Liver (tissue), 9 donors: ENCODE results near the gene ZDHHC11. TPM values are rescaled to one million over a fixed set of nuclear protein-coding genes. Genes with fewer than 3 reads are reported as not detected.

Experiments
- DNase-seq: peaks from one replicate; pipeline ENCODE4 v3.0.0-alpha.2; 2017; ENCODE audit warnings: low spot score
- H3K27ac ChIP-seq, 2 donors: one replicate each; pipeline ENCODE4 v1.7.0; 2013; ENCODE audit warnings: inconsistent platforms in 2 of 2, low read length in 2 of 2, control low read depth in 1 of 2, low read depth in 1 of 2, mild to moderate bottlenecking in 1 of 2
- H3K27me3 ChIP-seq, 4 donors: one replicate each; pipeline versions ENCODE4 v1.6.1 to v1.7.0; 2013; ENCODE audit warnings: low read length in 3 of 4, inconsistent platforms in 1 of 4, mild to moderate bottlenecking in 1 of 4, moderate library complexity in 1 of 4; ENCODE audit not compliant: control insufficient read depth in 4 of 4, insufficient read depth in 4 of 4
- H3K36me3 ChIP-seq, 4 donors: one replicate each; pipeline versions ENCODE4 v1.6.1 to v1.7.0; 2013; ENCODE audit warnings: low read length in 3 of 4, mild to moderate bottlenecking in 3 of 4, low read depth in 1 of 4, moderate library complexity in 1 of 4; ENCODE audit not compliant: control insufficient read depth in 4 of 4, insufficient read depth in 3 of 4
- H3K4me1 ChIP-seq, 4 donors: one replicate each; pipeline versions ENCODE4 v1.6.1 to v1.7.0; 2013; ENCODE audit warnings: low read length in 3 of 4, mild to moderate bottlenecking in 3 of 4, moderate library complexity in 1 of 4; ENCODE audit not compliant: control insufficient read depth in 4 of 4, insufficient read depth in 4 of 4
- H3K4me3 ChIP-seq, 3 donors: one replicate each; pipeline versions ENCODE4 v1.6.1 to v1.7.0; 2013; ENCODE audit warnings: low read length in 3 of 3, control low read depth in 1 of 3, low read depth in 1 of 3, mild to moderate bottlenecking in 1 of 3
- H3K9ac ChIP-seq, 2 donors: one replicate each; pipeline ENCODE4 v1.7.0; 2013; ENCODE audit warnings: low read length in 2 of 2, mild to moderate bottlenecking in 2 of 2, moderate library complexity in 2 of 2, control low read depth in 1 of 2, low read depth in 1 of 2
- H3K9me3 ChIP-seq, 4 donors: one replicate each; pipeline versions ENCODE4 v1.6.1 to v1.7.0; 2013; ENCODE audit warnings: low read length in 3 of 4; ENCODE audit not compliant: control insufficient read depth in 4 of 4
- EGR1 ChIP-seq, 2 donors: IDR thresholded peaks; 2 replicates each; pipeline ENCODE4 v1.6.1; 2016 to 2018; ENCODE audit warnings: antibody characterized with exemption in 2 of 2, low read depth in 2 of 2
- FOXA1 ChIP-seq: IDR thresholded peaks from 2 replicates; pipeline ENCODE4 v1.6.1; 2016; ENCODE audit warnings: antibody characterized with exemption
- FOXA2 ChIP-seq: IDR thresholded peaks from 2 replicates; pipeline ENCODE4 v1.6.1; 2016; ENCODE audit warnings: antibody characterized with exemption
- HNF4A ChIP-seq, 2 donors: conservative IDR thresholded peaks; 2 replicates each; pipeline ENCODE4 v1.6.1; 2016; ENCODE audit warnings: antibody characterized with exemption in 2 of 2, mild to moderate bottlenecking in 2 of 2
- HNF4G ChIP-seq: IDR thresholded peaks from 2 replicates; pipeline ENCODE4 v1.6.1; 2016; ENCODE audit warnings: antibody characterized with exemption
- JUND ChIP-seq, 2 donors: IDR thresholded peaks; 2 replicates each; pipeline ENCODE4 v1.6.1; 2016; ENCODE audit warnings: antibody characterized with exemption in 2 of 2
- RAD21 ChIP-seq, 2 donors: IDR thresholded peaks; 2 replicates each; pipeline ENCODE4 v1.6.1; 2016; ENCODE audit warnings: antibody characterized with exemption in 2 of 2, mild to moderate bottlenecking in 2 of 2
- RXRA ChIP-seq, 2 donors: IDR thresholded peaks; 2 replicates each; pipeline ENCODE4 v1.6.1; 2017 to 2018; ENCODE audit warnings: antibody characterized with exemption in 2 of 2, mild to moderate bottlenecking in 1 of 2
- SP1 ChIP-seq: IDR thresholded peaks from 2 replicates; pipeline ENCODE4 v1.6.1; 2018; ENCODE audit warnings: antibody characterized with exemption, mild to moderate bottlenecking
- TAF1 ChIP-seq: conservative IDR thresholded peaks from 2 replicates; pipeline ENCODE4 v1.6.1; 2016; ENCODE audit warnings: antibody characterized with exemption, mild to moderate bottlenecking
- YY1 ChIP-seq: IDR thresholded peaks from 2 replicates; pipeline ENCODE4 v1.6.1; 2016; ENCODE audit warnings: antibody characterized with exemption, mild to moderate bottlenecking
- WGBS: extraction: QIAGEN DNeasy Blood & Tissue Kit; methylation state at CpG from one replicate; pipeline ENCODE4 v1.1.7; 2013; 5-methylcytosine and 5-hydroxymethylcytosine counted together
- polyA plus RNA-seq, 2 donors: library from polyadenylated mRNA; stranded (reverse) in 1 of 2; unstranded in 1 of 2; fragments of 200-250 nt in 1 of 2; fragments of >200 nt in 1 of 2; fragmentation: Nextera tagmentation in 1 of 2; extraction: Ambion mirVana in 1 of 2; gene quantifications; one replicate each; pipeline versions ENCODE4 v1.2.1 to v1.2.3, GENCODE V29; 2013 to 2015
- total RNA-seq, 2 donors: library from RNA; depleted of rRNA; stranded (reverse); fragments of >200 nt; gene quantifications; one replicate each; pipeline ENCODE4 v1.2.3, GENCODE V29; 2014
- TF ChIP-seq, protein P1 (sequence below): fragments of 150-350 bp; IDR thresholded peaks from 2 replicates; pipeline ENCODE4 v1.5.1; 2017; ENCODE audit warnings: improper control_type of control experiment, low read depth, low read length; ENCODE audit not compliant: missing input control
- TF ChIP-seq, protein P2 (sequence below): IDR thresholded peaks from 2 replicates; pipeline ENCODE4 v1.6.1; 2016; ENCODE audit warnings: antibody characterized with exemption
- TF ChIP-seq, protein P3 (sequence below): IDR thresholded peaks from 2 replicates; pipeline ENCODE4 v1.6.1; 2016; ENCODE audit warnings: antibody characterized with exemption
- donor health status: healthy.
- donor health status: healthy.
- donor health status: healthy.
- donor health status: healthy.
- donor health status: healthy.

ZDHHC11 gene
- total and polyA plus RNA-seq, 4 donors: 0.93 to 3.2 (median 1.3) TPM

DNA sequence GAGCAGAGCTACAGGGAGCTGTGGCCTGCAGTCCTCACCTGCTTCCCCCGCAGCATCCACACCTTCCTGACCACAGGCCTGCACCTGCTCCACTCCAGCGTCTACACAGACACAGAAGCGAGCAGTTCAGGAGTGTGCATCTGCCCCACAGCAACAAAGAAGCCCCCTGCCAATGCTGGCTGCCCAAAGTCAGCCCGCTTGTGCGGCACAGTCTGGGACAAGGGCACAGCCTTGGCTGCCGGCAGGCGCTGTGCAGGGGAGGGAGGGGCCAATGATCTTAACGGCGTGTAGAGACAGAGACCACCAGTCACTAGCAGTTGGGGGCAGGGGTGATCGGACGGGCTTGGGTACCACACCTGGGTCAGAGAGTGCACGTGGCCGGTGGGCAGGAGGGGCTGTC, 35.2 kb upstream of the ZDHHC11 start:
- Histone ChIP-seq H3K36me3 (peaks cover 19 to 93% (median 61%) of the 10 kb centered on the region in 4 donors), H3K27me3 (no peaks in the 10 kb centered on the region), H3K4me3 (no peak overlapping the region), H3K27ac (no peak overlapping the region), H3K9ac (no peak overlapping the region), H3K9me3 (no peaks in the 10 kb centered on the region), H3K4me1 (peaks cover 0 to under 1% (median 0%) of the 10 kb centered on the region in 4 donors)
- TF ChIP-seq HNF4G (no peak), TAF1 (no peak), HNF4A (conservative IDR thresholded peaks at IDR 0.05) (no peak), EGR1 (IDR thresholded peaks at IDR 0.05; ENCODE audit: low read depth in 2 of 2) (no peak), SP1 (no peak), RAD21 (IDR thresholded peaks at IDR 0.05) (no peak), JUND (IDR thresholded peaks at IDR 0.05) (no peak), FOXA2 (no peak), RXRA (IDR thresholded peaks at IDR 0.05) (no peak), YY1 (no peak), FOXA1 (no peak)
- TF ChIP-seq, protein P1, sequence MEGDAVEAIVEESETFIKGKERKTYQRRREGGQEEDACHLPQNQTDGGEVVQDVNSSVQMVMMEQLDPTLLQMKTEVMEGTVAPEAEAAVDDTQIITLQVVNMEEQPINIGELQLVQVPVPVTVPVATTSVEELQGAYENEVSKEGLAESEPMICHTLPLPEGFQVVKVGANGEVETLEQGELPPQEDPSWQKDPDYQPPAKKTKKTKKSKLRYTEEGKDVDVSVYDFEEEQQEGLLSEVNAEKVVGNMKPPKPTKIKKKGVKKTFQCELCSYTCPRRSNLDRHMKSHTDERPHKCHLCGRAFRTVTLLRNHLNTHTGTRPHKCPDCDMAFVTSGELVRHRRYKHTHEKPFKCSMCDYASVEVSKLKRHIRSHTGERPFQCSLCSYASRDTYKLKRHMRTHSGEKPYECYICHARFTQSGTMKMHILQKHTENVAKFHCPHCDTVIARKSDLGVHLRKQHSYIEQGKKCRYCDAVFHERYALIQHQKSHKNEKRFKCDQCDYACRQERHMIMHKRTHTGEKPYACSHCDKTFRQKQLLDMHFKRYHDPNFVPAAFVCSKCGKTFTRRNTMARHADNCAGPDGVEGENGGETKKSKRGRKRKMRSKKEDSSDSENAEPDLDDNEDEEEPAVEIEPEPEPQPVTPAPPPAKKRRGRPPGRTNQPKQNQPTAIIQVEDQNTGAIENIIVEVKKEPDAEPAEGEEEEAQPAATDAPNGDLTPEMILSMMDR: no peak
- TF ChIP-seq, protein P2, sequence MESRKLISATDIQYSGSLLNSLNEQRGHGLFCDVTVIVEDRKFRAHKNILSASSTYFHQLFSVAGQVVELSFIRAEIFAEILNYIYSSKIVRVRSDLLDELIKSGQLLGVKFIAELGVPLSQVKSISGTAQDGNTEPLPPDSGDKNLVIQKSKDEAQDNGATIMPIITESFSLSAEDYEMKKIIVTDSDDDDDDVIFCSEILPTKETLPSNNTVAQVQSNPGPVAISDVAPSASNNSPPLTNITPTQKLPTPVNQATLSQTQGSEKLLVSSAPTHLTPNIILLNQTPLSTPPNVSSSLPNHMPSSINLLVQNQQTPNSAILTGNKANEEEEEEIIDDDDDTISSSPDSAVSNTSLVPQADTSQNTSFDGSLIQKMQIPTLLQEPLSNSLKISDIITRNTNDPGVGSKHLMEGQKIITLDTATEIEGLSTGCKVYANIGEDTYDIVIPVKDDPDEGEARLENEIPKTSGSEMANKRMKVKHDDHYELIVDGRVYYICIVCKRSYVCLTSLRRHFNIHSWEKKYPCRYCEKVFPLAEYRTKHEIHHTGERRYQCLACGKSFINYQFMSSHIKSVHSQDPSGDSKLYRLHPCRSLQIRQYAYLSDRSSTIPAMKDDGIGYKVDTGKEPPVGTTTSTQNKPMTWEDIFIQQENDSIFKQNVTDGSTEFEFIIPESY: no peak
- TF ChIP-seq, protein P3, sequence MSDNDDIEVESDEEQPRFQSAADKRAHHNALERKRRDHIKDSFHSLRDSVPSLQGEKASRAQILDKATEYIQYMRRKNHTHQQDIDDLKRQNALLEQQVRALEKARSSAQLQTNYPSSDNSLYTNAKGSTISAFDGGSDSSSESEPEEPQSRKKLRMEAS: no peak
- DNase-seq: no peak
- WGBS: 96% methylated on average over 13 of the region's 13 CpGs

DNA sequence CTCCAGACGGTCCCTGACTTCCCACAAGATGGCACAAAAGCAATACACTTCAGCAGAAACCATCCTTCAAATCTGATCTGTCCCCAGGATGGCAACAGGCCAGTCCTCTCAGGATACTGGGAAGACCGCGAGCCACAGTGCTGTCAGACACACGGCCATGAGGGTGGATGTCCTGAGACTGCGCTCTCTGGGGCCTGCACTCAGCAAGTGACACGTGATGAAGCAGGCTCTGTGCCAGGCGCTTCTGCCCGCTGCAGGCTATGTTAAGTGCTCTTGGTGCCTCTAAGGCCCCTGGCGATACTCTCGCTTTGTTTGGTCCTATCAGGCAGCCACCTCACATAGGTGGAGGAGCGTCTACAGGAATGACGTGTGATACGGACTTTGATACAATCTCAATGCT, 34.7 kb upstream of the ZDHHC11 start:
- H3K9ac ChIP-seq: no peak overlapping the region
- no peaks in the 10 kb centered on the region for H3K4me1 ChIP-seq
- 89% methylated on average over 13 of the region's 13 CpGs for WGBS
- H3K27me3 ChIP-seq: no peaks in the 10 kb centered on the region
- no peaks in the 10 kb centered on the region for H3K9me3 ChIP-seq
- H3K27ac ChIP-seq: no peak overlapping the region
- H3K36me3 ChIP-seq: peaks cover 18 to 93% (median 60%) of the 10 kb centered on the region in 4 donors
- TF ChIP-seq YY1: no peak
- TF ChIP-seq, protein P3: no peak
- TF ChIP-seq RAD21 (IDR thresholded peaks at IDR 0.05): no peak
- no peak for TF ChIP-seq FOXA2
- TF ChIP-seq TAF1: no peak
- TF ChIP-seq EGR1 (IDR thresholded peaks at IDR 0.05; ENCODE audit: low read depth in 2 of 2): no peak
- TF ChIP-seq, protein P1: no peak
- H3K4me3 ChIP-seq: no peak overlapping the region
- DNase-seq: no peak
